NB4 (cell line): Measurements from ENCODE around the gene MED15.

Experiments
- DNase-seq: peaks from one replicate; pipeline ENCODE4 v3.0.0; 2010; ENCODE audit warnings: low read depth
- H3K4me3 ChIP-seq: one replicate; pipeline ENCODE4 v1.5.1; 2011; ENCODE audit warnings: mild to moderate bottlenecking, low read depth, low read length, moderate library complexity
- CTCF ChIP-seq: IDR thresholded peaks from one replicate; pipeline ENCODE4 v1.5.1; 2012; ENCODE audit warnings: low read depth, low read length
- MAX ChIP-seq: IDR thresholded peaks from 2 replicates; pipeline ENCODE4 v1.6.1; 2011; ENCODE audit warnings: low read depth, low read length
- MYC ChIP-seq: IDR thresholded peaks from 2 replicates; pipeline ENCODE4 v1.6.1; 2011; ENCODE audit warnings: low read depth, low read length
- POLR2A ChIP-seq: IDR thresholded peaks from 2 replicates; pipeline ENCODE4 v1.6.1; 2011; ENCODE audit warnings: mild to moderate bottlenecking; ENCODE audit not compliant: insufficient read length; ENCODE audit errors: extremely low read depth

MED15 gene

GRCh38 chr22:20507253-20508066 is at the start of gene MED15:
Gene MED15 (plus strand): TSS chr22:20507610. CDS start chr22:20507679, 69 bp downstream.
- TF ChIP-seq MYC = no peak; the same call in 1 of the 2 replicates
- peak; percentile 56 for TF ChIP-seq POLR2A
- TF ChIP-seq CTCF = no peak
- no peak for TF ChIP-seq MAX
- peak within 1 kb of the TSS; percentile 91 for H3K4me3 ChIP-seq
- peak; percentile 91 for DNase-seq

- DNase-seq = no peak
- H3K4me3 ChIP-seq = no peak overlapping the region
- TF ChIP-seq MAX = no peak
- no peak for TF ChIP-seq CTCF
- TF ChIP-seq MYC = no peak
- no peak for TF ChIP-seq POLR2A
Measured at GRCh38 chr22:20458530-20459151, 48.8 kb upstream of the MED15 start.

GRCh38 chr22:20459152-20459542 is 48.3 kb upstream of the MED15 start:
- no peak for DNase-seq
- no peak overlapping the region for H3K4me3 ChIP-seq
- TF ChIP-seq POLR2A (no peak), CTCF (no peak), MYC (no peak), MAX (no peak)

GRCh38 chr22:20459862-20460261 is 47.5 kb upstream of the MED15 start:
- DNase-seq = no peak
- no peak overlapping the region for H3K4me3 ChIP-seq
- TF ChIP-seq MAX (no peak), MYC (no peak), CTCF (no peak), POLR2A (no peak)

- no peak overlapping the region for H3K4me3 ChIP-seq
- DNase-seq = peak; percentile 59
- TF ChIP-seq MYC (no peak), POLR2A (no peak), CTCF (no peak), MAX (no peak)
Measured at GRCh38 chr22:20463324-20464095, 43.9 kb upstream of the MED15 start.
